ENCODE measurements around the gene SIPA1L3.
A peak's percentile ranks its signal among the peaks of the same experiment; 100 is the strongest.

Gene SIPA1L3

DNA sequence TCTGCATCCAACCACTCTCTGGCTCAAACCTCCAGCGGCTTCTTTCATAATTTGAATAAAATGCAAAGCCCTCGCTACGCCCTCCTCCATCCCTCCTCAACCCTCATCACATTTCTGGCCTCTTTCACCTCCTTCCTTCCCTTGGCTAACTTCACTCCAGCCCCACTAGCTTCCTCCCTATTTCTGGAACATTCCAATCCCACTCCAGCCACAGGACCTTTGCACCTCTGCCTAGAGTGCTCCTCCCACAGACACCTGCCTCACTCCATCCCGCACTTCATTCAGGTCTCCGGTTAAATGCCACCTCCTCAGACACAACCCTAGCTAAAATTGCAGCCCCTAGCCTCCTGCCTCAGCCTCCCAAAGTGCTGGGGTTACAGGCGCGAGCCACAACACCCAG is 324.9 kb downstream of the SIPA1L3 start:
- no peak overlapping the region for H3K4me3 ChIP-seq (ENCODE audit: low read length)
- no peaks in the 10 kb centered on the region for H3K79me2 ChIP-seq (ENCODE audit: low read length)
- no peak overlapping the region for H3K4me2 ChIP-seq (ENCODE audit: low read length)
- no peak overlapping the region for H3K9ac ChIP-seq (ENCODE audit: low read length)
- H3K27me3 ChIP-seq (ENCODE audit: low read depth, low read length) = peaks cover 20% of the 10 kb centered on the region
- no peak for TF ChIP-seq EZH2phosphoT487 (IDR thresholded peaks at IDR 0.05; ENCODE audit: low read depth)
- TF ChIP-seq, protein P1, sequence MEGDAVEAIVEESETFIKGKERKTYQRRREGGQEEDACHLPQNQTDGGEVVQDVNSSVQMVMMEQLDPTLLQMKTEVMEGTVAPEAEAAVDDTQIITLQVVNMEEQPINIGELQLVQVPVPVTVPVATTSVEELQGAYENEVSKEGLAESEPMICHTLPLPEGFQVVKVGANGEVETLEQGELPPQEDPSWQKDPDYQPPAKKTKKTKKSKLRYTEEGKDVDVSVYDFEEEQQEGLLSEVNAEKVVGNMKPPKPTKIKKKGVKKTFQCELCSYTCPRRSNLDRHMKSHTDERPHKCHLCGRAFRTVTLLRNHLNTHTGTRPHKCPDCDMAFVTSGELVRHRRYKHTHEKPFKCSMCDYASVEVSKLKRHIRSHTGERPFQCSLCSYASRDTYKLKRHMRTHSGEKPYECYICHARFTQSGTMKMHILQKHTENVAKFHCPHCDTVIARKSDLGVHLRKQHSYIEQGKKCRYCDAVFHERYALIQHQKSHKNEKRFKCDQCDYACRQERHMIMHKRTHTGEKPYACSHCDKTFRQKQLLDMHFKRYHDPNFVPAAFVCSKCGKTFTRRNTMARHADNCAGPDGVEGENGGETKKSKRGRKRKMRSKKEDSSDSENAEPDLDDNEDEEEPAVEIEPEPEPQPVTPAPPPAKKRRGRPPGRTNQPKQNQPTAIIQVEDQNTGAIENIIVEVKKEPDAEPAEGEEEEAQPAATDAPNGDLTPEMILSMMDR (IDR thresholded peaks at IDR 0.05; ENCODE audit: low read depth, low read length) = no peak
- no peaks in the 10 kb centered on the region for H3K9me3 ChIP-seq (ENCODE audit: insufficient read depth, low read length)
- no peaks in the 10 kb centered on the region for H4K20me1 ChIP-seq (ENCODE audit: insufficient read depth, low read length)
- no peak overlapping the region for H3K27ac ChIP-seq (ENCODE audit: low read length)
- no peaks in the 10 kb centered on the region for H3K36me3 ChIP-seq (replicated peaks; ENCODE audit: low read depth, low read length)
- peaks cover 2% of the 10 kb centered on the region; the same call in 1 of the 2 replicates for H3K4me1 ChIP-seq (ENCODE audit: low read length)
- H2AFZ ChIP-seq (ENCODE audit: low read depth, low read length) = no peak overlapping the region

DNA sequence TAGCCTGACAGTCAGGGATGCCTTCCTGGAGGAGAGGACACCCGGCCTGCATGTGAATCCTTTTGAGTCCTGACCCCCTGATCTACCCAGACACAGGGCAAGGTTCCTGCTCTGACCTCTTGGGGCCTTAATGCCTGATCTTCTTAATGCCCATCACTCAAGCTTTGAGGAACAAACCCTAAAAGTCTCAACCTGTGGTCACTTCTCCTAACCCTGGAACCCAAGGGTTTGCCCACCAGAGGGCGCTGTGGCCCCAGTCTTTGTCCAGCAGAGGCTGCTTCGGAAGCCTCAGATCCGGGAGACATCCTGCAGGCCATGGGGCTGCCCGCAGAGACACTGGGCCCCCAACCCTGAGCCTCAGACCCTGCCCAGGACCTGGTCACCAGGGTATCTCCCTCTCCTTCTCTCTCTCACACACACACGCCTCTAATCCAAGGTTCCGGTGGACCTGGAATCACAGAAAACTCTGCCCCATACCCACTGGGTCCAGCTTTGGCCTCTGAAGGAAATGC is 326.8 kb downstream of the SIPA1L3 start:
- peak overlapping the region; percentile 82 for H2AFZ ChIP-seq (ENCODE audit: low read depth, low read length)
- peaks cover 12% of the 10 kb centered on the region for H3K27me3 ChIP-seq (ENCODE audit: low read depth, low read length)
- no peaks in the 10 kb centered on the region for H3K9me3 ChIP-seq (ENCODE audit: insufficient read depth, low read length)
- H4K20me1 ChIP-seq (ENCODE audit: insufficient read depth, low read length) = no peaks in the 10 kb centered on the region
- no peaks in the 10 kb centered on the region for H3K79me2 ChIP-seq (ENCODE audit: low read length)
- H3K4me1 ChIP-seq (ENCODE audit: low read length) = 0 out of 2 replicates have a peak, but pooled peaks cover 2% of the 10 kb centered on the region
- no peak for TF ChIP-seq EZH2phosphoT487 (IDR thresholded peaks at IDR 0.05; ENCODE audit: low read depth)
- TF ChIP-seq, protein P1 (IDR thresholded peaks at IDR 0.05; ENCODE audit: low read depth, low read length) = peak; percentile 98
- no peak overlapping the region for H3K9ac ChIP-seq (ENCODE audit: low read length)
- H3K36me3 ChIP-seq (replicated peaks; ENCODE audit: low read depth, low read length) = no peaks in the 10 kb centered on the region
- H3K4me2 ChIP-seq (ENCODE audit: low read length) = peak overlapping the region; percentile 15; the same call in 1 of the 2 replicates
- no peak overlapping the region for H3K4me3 ChIP-seq (ENCODE audit: low read length)
- no peak overlapping the region for H3K27ac ChIP-seq (ENCODE audit: low read length)

DNA sequence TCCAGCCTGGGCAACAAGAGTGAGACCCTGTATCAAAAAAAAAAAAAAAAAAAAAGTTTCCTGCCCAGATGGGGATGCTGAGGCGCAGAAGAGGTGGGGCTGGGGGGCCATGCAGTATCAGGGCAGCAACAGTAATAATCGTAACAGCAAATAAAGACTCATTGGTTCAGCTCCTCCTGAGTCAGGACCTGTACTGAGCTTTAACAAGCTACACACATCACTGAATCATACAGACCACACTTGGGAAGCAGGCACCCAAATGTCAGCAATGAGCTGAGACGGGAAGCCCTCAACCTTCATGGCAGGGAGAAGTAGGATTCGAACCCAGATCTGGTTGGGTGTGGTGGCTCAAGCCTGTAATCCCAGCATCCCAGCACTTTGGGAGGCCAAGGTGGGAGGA is 327.6 kb downstream of the SIPA1L3 start:
- Histone ChIP-seq H3K9ac (ENCODE audit: low read length) (no peak overlapping the region), H3K27ac (ENCODE audit: low read length) (no peak overlapping the region)

DNA sequence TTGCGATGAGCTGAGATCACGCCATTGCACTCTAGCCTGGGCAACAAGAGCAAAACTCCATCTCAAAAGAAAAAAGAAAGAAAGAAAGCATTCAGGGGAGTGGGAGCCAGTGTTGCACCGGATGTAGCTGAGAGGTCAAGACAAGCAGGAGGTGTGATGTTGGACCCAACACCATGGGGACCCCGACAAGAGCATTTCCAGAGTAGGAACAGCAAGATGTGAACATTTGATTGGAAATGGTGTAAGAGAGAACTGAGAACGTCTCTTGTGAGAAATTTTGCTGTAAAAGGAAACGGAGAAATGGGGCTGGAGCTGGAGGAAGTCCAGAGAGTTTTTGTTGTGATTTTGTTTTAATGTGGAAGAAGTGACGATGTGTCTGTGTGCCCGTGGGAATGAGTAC is 332.8 kb downstream of the SIPA1L3 start:
- no peaks in the 10 kb centered on the region for H3K9me3 ChIP-seq (ENCODE audit: insufficient read depth, low read length)
- H3K4me3 ChIP-seq (ENCODE audit: low read length) = no peak overlapping the region
- no peak overlapping the region for H3K27ac ChIP-seq (ENCODE audit: low read length)
- no peaks in the 10 kb centered on the region for H3K79me2 ChIP-seq (ENCODE audit: low read length)
- peaks cover 9% of the 10 kb centered on the region; the same call in 1 of the 2 replicates for H3K27me3 ChIP-seq (ENCODE audit: low read depth, low read length)
- no peak for TF ChIP-seq EZH2phosphoT487 (IDR thresholded peaks at IDR 0.05; ENCODE audit: low read depth)
- TF ChIP-seq, protein P1 (IDR thresholded peaks at IDR 0.05; ENCODE audit: low read depth, low read length) = no peak
- H3K4me2 ChIP-seq (ENCODE audit: low read length) = no peak overlapping the region
- peaks cover 9% of the 10 kb centered on the region for H3K4me1 ChIP-seq (ENCODE audit: low read length)
- H2AFZ ChIP-seq (ENCODE audit: low read depth, low read length) = no peak overlapping the region
- H4K20me1 ChIP-seq (ENCODE audit: insufficient read depth, low read length) = no peaks in the 10 kb centered on the region
- H3K9ac ChIP-seq (ENCODE audit: low read length) = no peak overlapping the region
- no peaks in the 10 kb centered on the region for H3K36me3 ChIP-seq (replicated peaks; ENCODE audit: low read depth, low read length)

More for the DNA sequence above, 327.6 kb downstream of the SIPA1L3 start:
- H3K27me3 ChIP-seq (ENCODE audit: low read depth, low read length) = peaks cover 12% of the 10 kb centered on the region
- no peaks in the 10 kb centered on the region for H3K36me3 ChIP-seq (replicated peaks; ENCODE audit: low read depth, low read length)
- no peak for TF ChIP-seq EZH2phosphoT487 (IDR thresholded peaks at IDR 0.05; ENCODE audit: low read depth)
- TF ChIP-seq, protein P1 (IDR thresholded peaks at IDR 0.05; ENCODE audit: low read depth, low read length) = no peak
- H4K20me1 ChIP-seq (ENCODE audit: insufficient read depth, low read length) = no peaks in the 10 kb centered on the region
- no peak overlapping the region for H3K4me3 ChIP-seq (ENCODE audit: low read length)
- H3K4me1 ChIP-seq (ENCODE audit: low read length) = 0 out of 2 replicates have a peak, but pooled peaks cover 2% of the 10 kb centered on the region
- no peak overlapping the region for H3K4me2 ChIP-seq (ENCODE audit: low read length)
- no peaks in the 10 kb centered on the region for H3K9me3 ChIP-seq (ENCODE audit: insufficient read depth, low read length)
- no peaks in the 10 kb centered on the region for H3K79me2 ChIP-seq (ENCODE audit: low read length)
- H2AFZ ChIP-seq (ENCODE audit: low read depth, low read length) = no peak overlapping the region

Data from OCI-LY3 (cell line).